Measurements from ENCODE around the gene NUDT9.
A peak's percentile ranks its signal among the peaks of the same experiment; 100 is the strongest.

Gene NUDT9

DNA sequence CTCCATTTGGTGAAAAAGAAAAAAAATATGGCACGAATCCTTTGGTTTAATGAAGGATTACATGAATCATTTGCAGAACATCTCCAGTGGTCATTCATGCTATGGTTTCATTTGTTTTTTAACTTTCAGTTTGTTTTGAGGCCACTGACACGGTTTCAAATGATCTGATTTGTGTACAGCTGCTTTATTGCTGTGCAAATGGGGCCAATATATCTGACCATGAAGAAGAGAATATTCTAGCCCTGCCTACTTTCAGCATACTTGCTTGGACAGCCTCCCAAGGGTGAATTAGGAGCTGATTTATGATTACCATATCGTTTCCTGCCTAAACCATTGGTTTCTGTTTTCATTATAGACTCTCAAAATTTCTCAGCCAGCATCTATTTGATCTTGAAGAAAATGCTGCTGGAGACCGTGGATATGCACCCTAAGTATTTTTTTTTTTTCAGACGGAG lies 76.1 kb downstream of the NUDT9 start:
- peak; percentile 26 for DNase-seq (ENCODE audit: low read depth)
- in situ Hi-C loops (cut with HindIII; ENCODE audit: low sequenced_read_pairs), result no loop called here
- no peak overlapping the region for H3K4me3 ChIP-seq (ENCODE audit: low read depth, low read length)
- TF ChIP-seq CTCF (IDR thresholded peaks at IDR 0.05; ENCODE audit: low read depth, low read length, missing control alignments), result no peak

DNA sequence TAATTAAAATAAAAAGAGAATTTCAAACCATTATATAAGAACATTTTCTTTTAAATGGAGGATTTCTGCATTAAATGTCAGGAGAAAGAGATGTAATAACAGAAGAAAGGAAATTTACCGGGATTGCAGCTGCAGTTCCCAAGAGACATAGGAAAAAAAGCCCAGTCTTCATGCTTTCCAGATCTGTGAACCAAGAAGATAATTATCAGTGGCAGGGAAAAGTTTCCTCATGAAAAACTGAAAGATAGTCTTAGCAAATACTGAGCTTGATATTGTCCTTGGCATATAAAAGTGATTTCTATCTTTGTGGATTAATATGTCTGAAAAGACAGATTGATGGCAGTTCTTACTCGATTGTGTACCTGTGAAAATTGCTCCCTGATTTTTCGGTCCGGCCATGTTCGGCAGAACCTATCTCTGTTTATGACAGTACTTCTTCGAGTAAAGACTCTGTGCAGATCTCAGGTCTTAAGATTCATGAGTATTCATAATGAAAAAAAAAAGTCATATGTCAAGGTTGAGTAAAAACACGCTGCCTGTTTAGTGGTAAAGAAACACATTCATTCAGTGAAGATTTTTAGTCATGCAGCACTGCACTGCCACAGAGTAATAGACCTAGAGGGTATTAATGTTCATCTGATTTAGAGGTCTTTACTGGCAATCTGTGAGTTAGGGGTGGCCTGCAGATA lies 77.2 kb downstream of the NUDT9 start:
- in situ Hi-C loops (cut with HindIII; ENCODE audit: low sequenced_read_pairs), result no loop called here

DNA sequence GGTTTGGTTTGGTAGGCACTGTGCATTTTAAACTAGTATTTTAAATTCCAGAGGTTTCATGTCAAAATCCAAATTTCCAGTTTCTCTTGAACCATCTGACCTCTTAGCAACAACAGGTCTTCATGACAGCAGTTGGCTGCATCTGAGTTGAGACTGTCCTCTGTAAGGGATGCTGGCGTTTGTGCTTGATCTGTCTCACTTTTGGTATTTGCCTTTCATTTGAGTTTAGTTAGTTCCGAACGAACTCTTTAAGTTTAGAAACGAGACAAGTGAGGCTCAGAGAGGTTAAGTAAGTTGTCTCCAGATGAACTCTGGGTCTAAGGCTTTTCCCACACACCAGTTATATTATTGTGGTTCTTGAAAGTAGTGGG lies 77.7 kb downstream of the NUDT9 start:
- in situ Hi-C loops (cut with HindIII; ENCODE audit: low sequenced_read_pairs), result no loop called here
- no peak for TF ChIP-seq CTCF (IDR thresholded peaks at IDR 0.05; ENCODE audit: low read depth, low read length, missing control alignments)
- no peak for DNase-seq (ENCODE audit: low read depth)
- no peak overlapping the region for H3K4me3 ChIP-seq (ENCODE audit: low read depth, low read length)

More for the DNA sequence above, 77.2 kb downstream of the NUDT9 start:
- no peak for DNase-seq (ENCODE audit: low read depth)
- H3K4me3 ChIP-seq (ENCODE audit: low read depth, low read length), result no peak overlapping the region
- TF ChIP-seq CTCF (IDR thresholded peaks at IDR 0.05; ENCODE audit: low read depth, low read length, missing control alignments), result no peak

DNA sequence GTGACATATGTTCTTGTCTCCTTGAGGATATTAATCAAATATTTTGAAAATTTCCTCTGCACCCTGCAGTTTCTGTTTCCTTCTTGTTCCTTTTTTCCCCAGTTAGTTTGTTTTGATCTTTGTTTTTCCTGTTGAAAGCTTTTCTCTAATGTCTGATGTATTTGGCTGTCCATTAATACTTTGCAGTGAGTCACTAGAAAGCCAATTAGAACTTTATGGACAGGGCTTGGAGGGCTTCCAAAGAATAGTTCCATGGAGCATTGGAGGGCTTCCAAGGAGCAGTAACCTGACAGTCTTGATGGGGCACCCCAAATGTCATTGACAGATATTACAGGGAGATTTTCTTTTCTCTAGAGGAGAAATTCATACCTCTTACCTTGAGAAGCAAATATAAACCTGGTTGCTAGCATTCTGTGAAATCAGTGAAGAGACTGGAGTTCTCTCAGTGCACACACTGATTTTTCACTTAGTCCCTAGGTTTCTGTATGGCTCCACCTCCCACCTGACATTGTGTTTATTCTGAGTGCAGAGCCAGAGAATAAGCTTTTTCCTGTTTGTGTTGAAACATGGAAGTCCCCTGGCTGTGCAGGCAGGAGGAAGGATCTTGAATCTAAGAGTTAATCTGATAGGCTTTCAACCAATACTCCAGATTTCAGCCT lies 80.3 kb downstream of the NUDT9 start:
- no peak for TF ChIP-seq CTCF (IDR thresholded peaks at IDR 0.05; ENCODE audit: low read depth, low read length, missing control alignments)

GRCh38 chr4:87505862-87506261 lies 83.5 kb downstream of the NUDT9 start:
- in situ Hi-C loops (cut with HindIII; ENCODE audit: low sequenced_read_pairs), result no loop called here
- DNase-seq (ENCODE audit: low read depth), result no peak
- peak; percentile 18 for TF ChIP-seq CTCF (IDR thresholded peaks at IDR 0.05; ENCODE audit: low read depth, low read length, missing control alignments)
- H3K4me3 ChIP-seq (ENCODE audit: low read depth, low read length), result no peak overlapping the region

More for the DNA sequence above, 80.3 kb downstream of the NUDT9 start:
- no peak for DNase-seq (ENCODE audit: low read depth)
- no peak overlapping the region for H3K4me3 ChIP-seq (ENCODE audit: low read depth, low read length)
- in situ Hi-C loops (cut with HindIII; ENCODE audit: low sequenced_read_pairs), result no loop called here

DNA sequence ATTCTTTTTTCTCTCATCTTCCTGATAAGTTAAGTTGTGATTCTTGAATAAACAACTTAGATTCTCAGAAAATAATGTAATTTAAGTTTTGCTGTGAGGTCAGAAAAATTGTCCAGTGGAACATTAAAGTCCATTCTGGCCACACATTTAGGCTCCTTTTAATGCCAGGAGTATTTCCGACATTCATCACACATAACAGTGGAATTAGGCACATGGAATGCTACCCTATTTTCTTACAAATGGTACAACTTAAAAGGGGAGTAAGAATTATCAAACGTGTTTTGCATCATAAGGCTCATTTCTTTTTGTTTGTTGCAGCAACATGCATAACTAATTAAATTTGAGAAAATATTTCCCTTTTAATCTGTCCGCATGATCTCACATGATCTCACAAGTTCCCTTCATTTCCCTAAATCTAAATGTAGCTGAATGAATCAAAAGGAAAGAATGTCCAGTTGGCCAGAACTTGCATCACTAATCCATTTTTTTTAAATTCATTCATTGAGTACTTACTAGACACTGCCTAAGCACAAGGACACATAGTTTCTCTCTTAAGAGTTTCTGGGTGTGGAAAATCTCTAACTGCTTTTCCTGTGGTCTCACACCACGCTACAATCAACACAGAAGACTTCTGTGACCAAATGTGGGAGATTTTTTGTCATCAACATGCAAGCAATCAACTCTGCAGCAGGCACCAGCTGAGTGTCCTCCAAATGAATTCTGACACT lies 84.8 kb downstream of the NUDT9 start:
- TF ChIP-seq CTCF (IDR thresholded peaks at IDR 0.05; ENCODE audit: low read depth, low read length, missing control alignments), result no peak
- H3K4me3 ChIP-seq (ENCODE audit: low read depth, low read length), result no peak overlapping the region
- peak; percentile 81 for DNase-seq (ENCODE audit: low read depth)
- in situ Hi-C loops (cut with HindIII; ENCODE audit: low sequenced_read_pairs), result no loop called here
